GDM1 (cell line): ENCODE data around the gene OCEL1.

Source experiments
- DNase-seq: peaks from one replicate; lab custom pipeline; 2025; lab: John Stamatoyannopoulos, UW

The OCEL1 gene

DNA sequence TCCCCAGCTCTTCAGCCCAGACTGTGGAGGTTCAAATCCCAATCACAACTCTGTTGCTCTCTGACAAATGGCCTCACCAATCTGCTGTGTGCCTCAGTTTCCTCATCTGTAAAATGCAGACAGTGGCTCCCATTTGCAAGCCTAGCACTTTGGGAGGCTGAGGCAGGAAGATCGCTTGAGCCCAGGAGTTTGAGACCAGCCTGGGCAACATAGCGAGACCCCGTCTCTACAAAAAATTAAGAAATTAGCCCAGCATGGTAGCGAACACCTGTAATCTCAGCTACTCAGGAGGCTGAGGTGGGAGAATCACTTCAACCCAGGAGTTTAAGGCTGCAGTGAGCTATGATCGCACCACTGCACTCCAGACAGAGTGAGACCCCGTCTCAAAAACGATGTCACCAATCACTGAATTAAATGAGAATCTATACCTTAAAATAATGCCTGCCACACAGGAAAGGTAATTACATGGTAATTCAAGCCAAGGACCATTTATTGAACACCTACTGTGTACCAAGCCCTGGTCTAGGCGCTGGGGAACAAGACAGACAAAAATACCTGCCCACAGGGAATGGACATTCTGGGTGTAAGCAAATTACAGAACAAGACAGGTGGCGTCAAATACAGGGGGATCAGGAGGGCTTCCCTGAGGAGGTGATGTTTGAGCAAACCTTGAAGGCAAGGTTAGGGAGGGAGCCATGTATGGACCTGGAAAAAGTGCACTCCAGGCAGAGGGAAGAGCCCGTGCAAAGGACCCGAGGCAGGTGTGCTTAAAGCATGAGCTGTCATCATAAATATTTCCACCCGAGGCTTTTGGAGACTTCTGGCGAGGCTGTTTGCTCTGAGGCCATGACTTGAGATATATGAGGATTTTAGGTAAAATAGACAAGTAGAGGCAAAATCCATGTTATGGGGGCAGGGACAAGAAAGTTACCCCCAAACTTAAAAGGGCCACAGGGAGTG, 12.0 kb downstream of the OCEL1 start:
- no peak for DNase-seq

DNA sequence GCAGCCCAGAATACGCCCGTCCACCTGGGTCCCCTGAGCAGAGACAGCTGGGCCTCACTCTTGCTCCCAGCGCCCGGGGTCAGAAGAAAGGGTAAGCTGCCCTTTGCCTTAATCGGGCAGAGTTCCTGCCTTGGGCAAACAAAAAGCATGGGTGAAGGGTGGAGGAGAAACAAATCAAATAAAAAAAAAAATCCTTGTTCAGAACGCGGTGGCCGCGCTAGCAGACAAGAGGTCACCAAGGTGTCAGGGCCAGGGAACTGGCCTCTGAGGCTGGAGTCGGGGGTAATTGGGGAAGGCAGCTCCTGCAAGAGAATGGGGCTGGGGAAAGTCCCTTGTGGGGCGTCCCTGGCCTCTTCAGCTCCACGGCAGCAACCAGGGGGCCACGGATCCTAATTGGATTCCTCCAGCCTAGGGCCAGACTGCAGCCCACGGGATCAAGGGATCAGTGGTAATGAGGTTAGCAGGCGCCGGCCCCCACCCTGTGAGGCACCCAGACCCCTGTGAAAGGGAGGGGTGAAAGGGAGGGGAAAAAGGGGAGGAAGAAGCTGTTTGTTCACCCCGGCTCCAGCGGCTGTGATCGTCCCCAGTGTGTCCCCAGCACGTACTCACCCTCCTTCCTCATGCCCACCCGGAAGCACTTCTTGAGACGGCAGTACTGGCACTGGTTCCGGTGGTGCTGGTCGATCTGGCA, 14.2 kb downstream of the OCEL1 start:
- DNase-seq = no peak

- DNase-seq = no peak
Observed at GRCh38 chr19:17240826-17241399, 14.9 kb downstream of the OCEL1 start.

DNA sequence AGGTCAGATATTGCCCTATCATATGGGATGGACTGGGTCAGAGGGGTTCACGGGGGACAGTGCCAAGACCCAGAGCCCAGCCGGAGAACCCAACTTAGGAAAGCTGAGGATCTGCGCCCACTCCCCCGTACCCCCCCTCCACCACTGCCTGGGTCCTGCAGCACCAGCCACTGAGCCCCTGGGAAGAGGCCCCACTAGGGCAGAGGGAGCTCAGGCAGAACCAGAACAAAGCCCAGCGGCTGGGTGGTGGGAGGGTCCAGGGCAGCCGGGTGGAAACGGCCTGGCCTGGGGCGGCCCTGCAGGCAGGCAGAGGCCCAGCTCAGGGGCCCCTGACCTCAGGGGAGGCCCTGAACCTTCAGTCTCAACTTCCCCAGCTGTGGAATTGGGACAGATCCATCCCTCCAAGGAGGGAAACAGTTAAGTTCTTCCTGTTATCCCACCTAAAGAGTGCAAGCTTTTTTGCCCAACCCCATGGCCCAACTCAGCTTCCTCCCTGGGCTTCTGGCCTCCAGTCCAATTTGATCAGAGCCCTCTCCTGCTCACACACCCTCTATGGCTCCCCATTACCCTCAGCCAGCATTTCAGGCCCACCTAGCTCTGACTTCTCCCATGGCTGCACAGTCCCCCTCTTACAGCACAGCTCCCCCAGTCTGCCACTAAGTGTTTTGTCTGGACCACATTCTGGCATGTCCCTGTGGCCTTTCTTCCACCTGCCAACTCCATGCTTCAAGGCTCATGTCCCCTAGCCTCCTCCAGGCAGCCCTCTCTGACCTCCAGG, 16.6 kb downstream of the OCEL1 start:
- no peak for DNase-seq

DNA sequence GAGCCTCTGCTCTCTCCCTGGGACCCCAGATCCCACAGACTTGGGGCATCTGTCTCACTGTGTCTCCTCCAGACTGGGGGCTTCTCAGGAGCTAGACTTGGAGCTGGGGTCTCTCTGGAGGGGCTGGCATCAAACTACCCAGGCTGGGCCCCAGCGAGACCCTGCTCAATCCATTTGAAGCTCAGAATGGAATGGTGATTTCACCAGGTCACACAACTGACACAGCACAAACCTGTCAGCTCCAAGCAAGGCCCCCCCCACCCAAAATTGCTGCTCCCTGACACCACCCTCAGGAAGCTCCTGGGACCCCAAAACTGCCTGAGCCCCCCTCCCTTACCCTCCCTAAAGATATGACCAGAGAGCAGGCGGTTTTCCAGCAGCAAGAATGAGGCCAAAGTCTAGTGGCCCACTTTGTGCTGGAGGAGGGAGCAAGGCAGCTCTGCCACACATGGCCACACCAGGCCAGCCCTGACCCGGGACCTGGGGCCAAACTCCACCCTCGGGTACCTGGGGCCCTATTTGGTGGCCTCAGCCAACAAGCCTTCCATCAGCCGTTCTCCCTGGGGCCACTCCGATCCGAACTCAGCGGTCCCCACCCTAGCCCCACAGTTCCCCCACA, 17.3 kb downstream of the OCEL1 start:
- no peak for DNase-seq

GRCh38 chr19:17243830-17244617, 18.0 kb downstream of the OCEL1 start:
- no peak for DNase-seq

- no peak for DNase-seq
Observed at GRCh38 chr19:17244618-17245534, 18.9 kb downstream of the OCEL1 start.

DNA sequence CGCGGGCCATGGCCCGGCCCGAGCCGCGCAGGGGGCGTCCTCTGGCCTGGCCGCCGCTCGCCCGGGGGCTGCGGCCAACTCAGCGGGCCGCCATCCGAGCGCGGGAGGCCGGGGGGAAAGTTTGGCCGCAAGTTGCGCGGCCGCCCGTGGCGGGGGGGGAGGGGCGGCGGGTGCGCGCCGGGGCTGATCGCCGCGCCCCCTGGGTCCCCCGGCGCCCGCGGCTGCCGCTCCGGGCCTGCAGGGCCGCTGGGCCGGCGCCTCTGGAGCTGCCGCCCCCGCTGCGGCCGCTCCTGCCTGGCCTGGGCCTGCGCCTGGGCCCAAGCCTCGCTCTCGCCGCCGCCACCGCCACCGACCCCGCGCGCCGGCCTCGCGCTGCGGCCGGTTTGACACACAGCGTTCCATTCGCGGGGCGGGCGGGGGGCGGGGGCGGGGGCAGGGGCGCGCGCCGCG, 19.5 kb downstream of the OCEL1 start, which contains the start of gene NR2F6:
NR2F6 (minus strand) TSS at position 385 of the 450 bp plus-strand sequence. CDS start 699 bp downstream, outside the sequence.
- DNase-seq = no peak

DNA sequence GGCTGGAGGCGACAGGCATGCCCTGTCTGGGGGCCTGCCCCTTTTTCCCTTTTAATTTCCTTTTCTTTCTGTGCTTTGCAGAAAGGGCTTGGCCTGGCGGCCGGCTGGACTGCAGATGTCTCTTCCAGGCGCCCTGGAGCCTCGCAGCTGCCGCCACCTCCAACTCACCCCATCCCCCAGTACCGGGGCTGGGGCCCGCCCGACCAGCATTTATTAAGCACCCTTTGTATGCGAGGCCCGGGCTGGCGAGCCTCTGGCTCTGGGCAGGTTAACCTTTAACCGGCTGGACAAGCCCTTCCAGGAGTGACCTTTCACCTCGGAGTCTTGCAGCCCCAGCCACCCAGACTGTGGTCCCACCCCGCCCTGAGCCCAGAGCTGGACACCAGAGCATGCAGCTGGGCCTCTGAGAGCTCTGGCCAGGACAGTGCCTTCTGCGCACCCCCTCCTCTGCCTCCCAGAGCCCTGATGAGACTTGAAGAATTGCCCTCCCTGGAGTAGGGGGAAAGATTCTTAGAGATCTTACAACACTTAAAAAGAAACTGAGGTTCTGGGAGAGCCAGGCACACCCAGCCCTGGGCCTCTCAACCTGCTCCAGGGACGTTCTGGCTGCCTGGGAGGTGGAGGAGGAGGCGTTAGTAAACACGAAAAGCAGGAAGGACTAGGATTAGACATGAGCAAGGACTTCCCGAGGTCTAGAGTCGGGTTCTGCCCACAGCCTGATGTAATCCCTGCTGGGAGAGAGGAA, 20.8 kb downstream of the OCEL1 start:
- no peak for DNase-seq

DNA sequence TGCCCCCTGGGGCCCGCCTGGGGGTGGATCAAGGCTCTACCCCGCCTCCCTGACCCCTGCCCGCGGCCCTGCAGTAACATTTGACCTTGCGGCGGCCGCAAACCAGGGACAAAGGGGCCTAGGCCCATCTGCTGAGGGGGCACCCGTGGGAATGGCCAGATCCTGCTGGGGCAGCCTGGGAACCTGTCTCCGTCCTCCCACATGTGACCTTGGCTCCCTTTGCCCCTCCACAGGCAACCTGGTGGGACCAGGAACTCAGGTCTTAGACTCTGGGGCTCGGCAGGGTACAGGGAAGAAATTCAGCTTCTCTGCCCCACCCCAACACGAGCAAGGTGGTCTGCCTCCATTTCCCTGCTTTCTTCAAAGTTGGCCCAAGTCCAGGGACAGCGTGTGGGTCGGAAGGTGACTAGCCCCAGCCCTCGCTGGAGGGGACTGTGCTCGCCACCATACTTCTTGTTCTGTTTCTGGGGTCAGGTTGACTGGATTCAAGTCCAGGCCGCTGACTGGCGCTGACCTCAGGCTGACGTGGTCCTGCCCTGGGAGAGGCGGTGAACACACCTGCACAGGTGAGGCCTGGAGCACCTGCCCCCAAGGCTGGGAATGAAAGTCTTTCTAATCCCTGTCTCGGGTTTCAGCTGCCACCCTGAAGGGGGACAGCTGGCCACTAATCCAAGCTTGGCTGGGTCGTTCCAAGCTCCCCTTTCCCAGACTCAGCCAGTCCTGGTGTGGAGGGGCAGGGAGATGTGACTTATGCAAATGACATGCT, 22.2 kb downstream of the OCEL1 start:
- no peak for DNase-seq

DNA sequence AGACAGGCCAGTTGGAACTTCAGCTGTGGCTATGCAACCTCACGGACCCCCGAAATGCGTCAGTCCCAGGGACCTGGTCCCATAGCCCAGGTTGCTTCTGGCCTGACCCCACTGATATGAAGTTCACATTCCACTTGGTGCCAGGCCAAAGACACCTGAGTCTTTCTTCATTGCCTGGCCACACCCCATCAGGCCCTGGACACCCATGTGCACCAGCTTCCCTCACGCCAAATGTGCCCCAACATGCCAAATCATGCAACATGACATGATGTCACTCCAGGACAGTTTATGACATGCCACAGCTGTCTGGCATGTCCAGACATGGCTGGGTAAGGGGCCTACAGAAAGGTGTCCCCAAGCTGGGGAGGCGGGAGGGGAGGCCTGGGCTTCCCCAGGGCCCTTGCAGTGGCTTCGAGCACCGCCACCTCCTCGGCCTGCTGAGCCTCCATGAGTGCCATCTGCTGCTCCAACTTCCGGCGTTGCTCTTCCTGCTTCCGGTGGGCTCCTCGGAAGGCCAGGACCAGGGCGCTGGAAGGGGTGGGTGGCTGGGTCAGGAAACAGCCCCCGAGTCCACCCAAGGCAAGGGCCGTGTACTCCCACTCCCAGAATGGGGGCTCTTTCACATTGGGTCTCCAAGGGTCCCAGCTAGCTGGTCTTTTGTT, 24.0 kb downstream of the OCEL1 start:
- DNase-seq = no peak

- no peak for DNase-seq
Observed at GRCh38 chr19:17254636-17255035, 28.6 kb downstream of the OCEL1 start.

DNA sequence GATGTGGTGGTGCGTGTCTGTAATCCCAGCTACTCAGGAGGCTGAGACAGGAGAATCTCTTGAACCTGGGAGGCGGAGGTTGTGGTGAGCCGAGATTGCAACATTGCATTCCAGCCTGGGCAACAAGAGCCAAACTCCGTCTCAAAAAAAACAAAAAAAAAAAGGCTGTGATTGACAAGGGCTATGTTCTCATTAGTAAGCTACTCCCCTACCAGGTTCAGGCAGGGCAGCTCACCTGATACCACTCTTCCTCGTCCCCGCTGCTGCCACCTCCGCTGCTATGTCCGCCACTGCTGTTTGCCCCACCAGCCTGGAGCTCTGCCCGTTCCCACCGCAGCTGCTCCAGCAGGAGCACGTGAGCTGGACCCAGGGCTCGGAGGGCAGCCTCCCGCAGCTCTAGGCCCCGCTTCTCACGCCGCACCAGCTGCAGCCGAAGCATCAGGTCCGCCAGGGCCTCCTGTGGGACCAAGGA, 29.2 kb downstream of the OCEL1 start:
- DNase-seq = no peak

- DNase-seq = no peak
Observed at GRCh38 chr19:17256130-17256529, 30.1 kb downstream of the OCEL1 start.

DNA sequence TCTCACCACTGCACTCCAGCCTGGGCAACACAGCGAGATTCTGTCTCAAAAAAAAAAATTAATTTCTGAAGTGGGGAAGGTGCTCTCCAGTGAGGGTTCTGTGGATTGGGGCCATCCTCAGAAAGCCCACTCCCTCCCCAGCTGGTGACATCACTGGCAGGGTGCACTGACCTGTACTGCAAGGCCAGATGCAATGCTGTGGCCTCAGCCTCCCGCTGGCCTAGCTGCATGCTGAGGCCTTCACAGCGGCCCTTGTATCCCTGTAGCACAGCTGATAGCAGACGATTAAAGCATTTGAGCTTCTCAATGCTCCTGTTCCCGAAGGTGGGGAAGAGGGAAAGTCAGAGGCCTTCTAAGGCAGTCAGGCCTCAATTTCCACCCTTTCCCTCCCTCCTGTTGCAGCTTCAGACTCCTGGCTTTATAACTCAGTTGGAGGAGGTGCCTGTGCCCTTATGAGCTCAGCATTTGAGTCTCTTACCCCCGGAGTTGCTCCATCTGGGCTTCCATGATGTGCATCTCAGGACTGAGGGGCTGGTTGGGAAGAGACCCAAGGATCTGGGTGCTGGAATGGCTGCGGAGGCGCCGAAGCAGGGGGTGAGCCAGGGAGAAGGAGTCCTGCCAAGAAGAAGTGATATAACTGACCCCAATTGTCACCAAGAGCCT, 33.2 kb downstream of the OCEL1 start:
- DNase-seq = no peak

GRCh38 chr19:17259934-17260333, 33.9 kb downstream of the OCEL1 start:
- no peak for DNase-seq

DNA sequence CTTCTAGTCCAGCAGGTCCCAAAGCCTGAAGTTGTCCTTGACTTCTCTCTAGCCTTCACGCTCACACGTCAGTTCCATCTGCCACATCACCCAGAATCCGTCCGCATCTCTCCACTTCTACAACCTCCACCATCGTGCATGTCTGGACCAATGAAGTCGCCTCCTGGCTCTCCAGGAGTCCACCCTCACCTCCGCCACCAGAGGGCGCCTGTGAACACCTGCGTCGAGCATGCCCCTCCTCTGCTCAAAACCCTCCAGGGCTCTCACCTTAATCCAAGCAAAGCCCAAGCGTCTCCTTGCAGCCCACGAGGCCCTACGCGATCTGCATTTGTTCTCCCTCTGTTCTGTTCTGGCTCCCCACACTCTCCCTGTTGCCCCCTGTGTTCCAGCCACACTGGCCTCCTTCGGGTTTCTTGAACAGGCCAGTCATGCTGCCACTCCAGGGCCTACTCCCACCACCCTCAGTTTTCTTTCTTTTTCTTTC, 34.9 kb downstream of the OCEL1 start:
- peak; percentile 75 for DNase-seq
